GM23338 (cell line): ENCODE results near the gene PAK4.

Source experiments
- CREB1 ChIP-seq: fragments of 250-450 bp; sonication (Bioruptor Pico); IDR thresholded peaks from 2 replicates; pipeline ENCODE4 v1.5.0; 2020; ENCODE audit warnings: low read depth, mild to moderate bottlenecking, moderate library complexity
- CTCF ChIP-seq, 2 experiments: fragments of 200-600 bp in 1 of 2; sonication (generic) in 1 of 2; conservative IDR thresholded peaks; 2 replicates each; pipeline versions ENCODE4 v1.5.1 to v1.6.1; 2016 to 2017; ENCODE audit warnings: antibody characterized with exemption in 2 of 2, low read depth in 2 of 2, mild to moderate bottlenecking in 2 of 2, moderate library complexity in 1 of 2
- EZH2 ChIP-seq: fragments of 200-600 bp; sonication (generic); IDR thresholded peaks from one replicate; pipeline ENCODE4 v1.8.0; 2017; ENCODE audit warnings: antibody characterized with exemption, mild to moderate bottlenecking, low read depth; ENCODE audit not compliant: unreplicated experiment
- EZH2phosphoT487 ChIP-seq: fragments of 200-600 bp; sonication (generic); IDR thresholded peaks from one replicate; pipeline ENCODE4 v1.8.1; 2018; ENCODE audit warnings: antibody characterized with exemption; ENCODE audit not compliant: unreplicated experiment
- JUNB ChIP-seq: IDR thresholded peaks from one replicate; pipeline ENCODE4 v1.6.1; 2016; ENCODE audit warnings: antibody characterized with exemption; ENCODE audit not compliant: unreplicated experiment
- POLR2AphosphoS5 ChIP-seq: IDR thresholded peaks from 2 replicates; pipeline ENCODE4 v1.6.1; 2016; ENCODE audit warnings: antibody characterized with exemption, low read depth
- REST ChIP-seq: IDR thresholded peaks from one replicate; pipeline ENCODE4 v1.6.1; 2018; ENCODE audit warnings: antibody characterized with exemption; ENCODE audit not compliant: unreplicated experiment

GRCh38 chr19:39113199-39113598, 12.4 kb upstream of the PAK4 start:
- TF ChIP-seq POLR2AphosphoS5, result no peak
- no peak for TF ChIP-seq EZH2phosphoT487
- TF ChIP-seq CTCF (conservative IDR thresholded peaks at IDR 0.05; ENCODE audit: low read depth in 2 of 2), result no peak
- no peak for TF ChIP-seq CREB1 (CRISPR knock-in tag)
- TF ChIP-seq EZH2, result no peak
- TF ChIP-seq JUNB, result no peak
- no peak for TF ChIP-seq REST
